Stimulated activated naive CD4-positive, alpha-beta T cell (primary cell): ENCODE measurements around the gene DELE1.

Source experiments
- DNase-seq, 6 experiments: peaks; one replicate each; lab custom pipeline; 2025; lab: John Stamatoyannopoulos, UW

DELE1 gene, protein sequence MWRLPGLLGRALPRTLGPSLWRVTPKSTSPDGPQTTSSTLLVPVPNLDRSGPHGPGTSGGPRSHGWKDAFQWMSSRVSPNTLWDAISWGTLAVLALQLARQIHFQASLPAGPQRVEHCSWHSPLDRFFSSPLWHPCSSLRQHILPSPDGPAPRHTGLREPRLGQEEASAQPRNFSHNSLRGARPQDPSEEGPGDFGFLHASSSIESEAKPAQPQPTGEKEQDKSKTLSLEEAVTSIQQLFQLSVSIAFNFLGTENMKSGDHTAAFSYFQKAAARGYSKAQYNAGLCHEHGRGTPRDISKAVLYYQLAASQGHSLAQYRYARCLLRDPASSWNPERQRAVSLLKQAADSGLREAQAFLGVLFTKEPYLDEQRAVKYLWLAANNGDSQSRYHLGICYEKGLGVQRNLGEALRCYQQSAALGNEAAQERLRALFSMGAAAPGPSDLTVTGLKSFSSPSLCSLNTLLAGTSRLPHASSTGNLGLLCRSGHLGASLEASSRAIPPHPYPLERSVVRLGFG

GRCh38 chr5:141923448-141924313, at the start of gene DELE1:
TSS of gene DELE1 (plus strand) at chr5:141923871. CDS start at chr5:141923942, 71 bp downstream.
- peak; percentile 73 to 97 (median 90) for DNase-seq

DNA sequence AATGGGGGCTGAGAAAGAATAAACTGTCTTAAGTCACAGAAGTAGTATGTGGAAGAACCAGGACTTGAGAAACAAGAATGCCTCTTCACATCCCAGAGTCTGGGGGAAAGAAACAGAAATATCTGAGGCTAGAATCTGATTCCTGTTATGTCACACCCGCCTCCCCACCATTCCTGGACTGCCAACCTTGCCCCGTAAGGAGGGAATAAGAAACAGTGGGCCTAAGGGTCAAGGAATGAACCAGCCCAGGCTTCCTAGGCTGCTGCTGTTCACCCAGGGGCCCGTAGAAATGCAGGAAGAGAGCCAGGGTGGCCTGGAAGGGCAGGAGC, 49.8 kb upstream of the DELE1 start:
- no peak for DNase-seq

DNA sequence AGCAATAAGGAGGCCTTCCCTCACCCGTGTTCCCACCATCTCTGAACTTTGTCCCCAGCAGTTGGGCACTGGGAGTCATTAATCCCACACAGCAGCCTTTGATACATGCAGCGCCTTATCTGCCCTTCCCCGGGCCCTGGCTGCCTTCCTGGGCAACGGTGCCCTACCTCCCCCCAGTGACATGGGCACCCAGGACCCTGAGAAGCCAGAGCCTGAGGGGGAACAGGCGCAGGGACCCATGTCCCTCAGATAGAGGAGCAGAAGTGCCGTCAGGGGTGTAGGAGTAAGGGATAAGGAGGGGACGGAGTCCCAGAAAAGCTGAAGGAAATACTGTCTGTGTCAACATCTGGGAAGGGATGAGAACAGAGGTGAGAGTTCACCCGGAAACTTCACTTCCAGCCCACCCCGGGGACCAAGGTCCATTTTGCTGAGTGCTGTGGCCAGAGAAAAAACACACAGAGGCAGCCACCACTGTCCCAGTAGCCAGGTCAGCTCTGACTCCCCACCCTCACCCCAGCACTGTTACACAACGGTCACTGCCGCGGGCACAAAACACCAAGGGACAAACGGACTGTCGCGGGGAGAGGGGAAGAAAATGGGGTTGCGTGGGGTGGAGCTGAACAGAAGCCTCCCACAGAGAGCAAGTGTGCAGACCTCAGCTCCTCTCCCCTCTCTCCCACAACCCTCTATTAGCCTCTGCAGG, 49.3 kb upstream of the DELE1 start:
- no peak for DNase-seq

- no peak for DNase-seq
Measured at GRCh38 chr5:141875022-141875740, 48.5 kb upstream of the DELE1 start.

- no peak for DNase-seq
Measured at GRCh38 chr5:141875795-141876627, 47.7 kb upstream of the DELE1 start.

DNA sequence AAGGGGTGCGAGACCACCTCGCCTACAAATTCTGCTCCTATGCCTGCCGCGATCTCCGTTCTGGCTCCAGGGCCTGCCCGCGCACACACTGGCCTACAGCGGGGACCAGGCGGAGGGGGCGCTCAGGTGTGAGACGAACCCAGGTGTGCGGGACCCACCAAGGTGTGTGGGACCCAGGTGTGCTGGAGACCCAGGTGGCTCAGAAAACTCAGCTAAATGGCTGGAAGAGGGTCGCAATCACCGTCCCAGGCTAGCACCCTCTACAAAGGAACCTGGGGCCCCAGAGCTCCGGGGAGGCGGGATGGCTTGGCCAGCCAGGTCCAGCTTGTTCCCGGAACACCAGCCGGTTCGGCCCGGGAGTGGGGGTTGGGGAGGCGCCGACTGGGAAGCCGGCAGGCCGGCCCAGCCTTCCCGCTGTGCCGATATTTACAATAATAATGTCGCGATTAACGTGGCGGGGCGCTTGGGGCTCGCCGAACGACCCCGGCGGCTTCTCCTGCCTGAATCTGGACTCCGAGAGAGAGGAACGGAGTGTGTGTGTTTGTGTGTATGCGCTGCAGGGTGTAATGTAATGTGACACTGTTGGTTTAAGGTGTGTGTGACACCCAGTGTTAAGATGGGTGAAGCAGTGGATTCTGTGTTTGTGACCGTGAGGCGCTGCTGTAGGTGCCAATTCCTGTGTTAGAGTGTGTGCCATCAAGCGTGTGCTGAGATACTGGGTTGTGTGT, 46.9 kb upstream of the DELE1 start:
- DNase-seq = peak in 1 of 6 experiments; percentile 12

- DNase-seq = peak in 2 of 6 experiments; percentile 16 to 29
Measured at GRCh38 chr5:141877356-141878185, 46.1 kb upstream of the DELE1 start.

- peak in 4 of 6 experiments; percentile 6 to 48 (median 34) for DNase-seq
Measured at GRCh38 chr5:141878186-141878710, 45.4 kb upstream of the DELE1 start, which contains the start of gene PCDH1. TSS of gene PCDH1 (minus strand) at chr5:141878410. CDS start at chr5:141878262, 148 bp downstream.

- peak; percentile 71 to 93 (median 82) for DNase-seq
Measured at GRCh38 chr5:141878711-141879425, 44.8 kb upstream of the DELE1 start.

GRCh38 chr5:141879426-141879759, 44.3 kb upstream of the DELE1 start:
- no peak for DNase-seq

DNA sequence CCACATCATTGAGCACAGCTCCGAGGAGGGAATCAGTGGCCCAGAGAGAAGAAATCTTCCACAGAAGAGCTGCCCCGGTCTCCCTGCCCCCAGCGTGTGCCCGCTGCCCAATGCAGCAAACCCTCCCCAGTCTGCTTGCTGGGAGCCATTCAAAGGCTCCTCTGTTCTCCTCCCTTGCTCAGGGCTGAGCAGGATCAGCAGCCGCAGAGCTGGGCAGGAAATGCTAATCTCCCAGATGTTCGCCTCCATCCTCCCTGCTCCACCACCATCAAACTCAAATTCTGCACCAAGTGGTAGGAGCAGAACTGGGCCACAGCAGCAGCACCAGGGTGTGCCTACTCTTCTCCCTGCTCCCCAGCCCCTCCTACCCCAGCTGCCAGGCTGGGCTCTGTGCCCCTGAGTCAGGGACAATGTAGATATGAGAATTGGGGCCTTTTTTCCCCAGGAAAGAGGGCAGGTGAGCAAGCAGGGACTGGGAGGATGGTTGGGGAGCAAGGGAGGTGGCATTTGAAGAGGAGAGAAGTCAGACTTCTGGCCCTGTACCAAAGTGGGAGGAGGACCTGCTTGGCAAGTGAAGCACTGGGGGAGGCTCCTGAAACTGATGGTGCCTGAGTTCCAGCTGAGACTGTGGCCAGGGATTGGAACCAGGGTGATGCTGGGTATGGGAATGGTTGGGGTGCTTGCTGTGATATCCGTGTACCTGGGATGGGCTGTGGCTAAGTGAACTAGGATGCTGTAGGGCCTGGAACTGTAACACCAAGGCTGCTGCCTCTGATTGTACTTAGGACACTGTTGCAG, 43.5 kb upstream of the DELE1 start:
- no peak for DNase-seq

DNA sequence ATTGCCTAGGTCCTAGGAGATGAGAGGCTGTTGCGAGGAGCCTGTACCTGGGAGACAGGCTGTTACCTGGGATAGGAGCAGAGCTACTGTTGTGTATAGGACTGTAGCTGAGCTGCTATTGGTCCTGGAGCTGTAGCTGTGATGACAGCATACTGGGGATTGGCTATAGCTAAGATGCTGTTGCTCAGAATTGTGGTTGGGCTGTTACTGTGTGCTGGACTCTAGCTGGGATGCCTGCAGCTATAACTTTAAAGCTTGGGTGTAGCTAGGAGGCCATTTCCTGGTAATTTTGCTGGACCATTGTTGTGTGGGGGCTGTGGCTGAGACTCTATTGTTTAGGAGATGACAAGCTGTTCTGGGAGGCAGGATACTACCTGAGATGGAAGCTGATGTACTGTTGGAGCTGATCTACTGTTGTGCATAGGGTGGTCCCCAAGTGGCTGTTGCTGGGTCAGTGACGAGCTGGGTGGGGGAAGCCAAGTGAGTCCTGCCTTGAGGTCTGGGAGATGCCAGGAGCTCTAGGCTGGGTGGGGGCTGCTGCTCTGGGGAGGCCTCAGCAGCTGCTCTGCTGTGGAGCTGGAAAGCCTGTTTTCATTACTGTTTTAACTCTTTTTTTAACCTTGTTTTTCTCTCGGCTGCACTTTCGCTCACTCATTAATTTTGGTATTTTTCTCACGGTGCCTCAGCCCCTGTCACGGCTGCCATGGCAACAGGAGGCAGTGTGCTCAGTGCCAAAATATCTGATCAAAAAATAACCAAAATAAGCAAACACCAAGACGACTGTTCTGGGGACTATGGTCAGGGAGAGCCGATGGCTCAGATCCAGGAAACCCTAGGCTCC, 42.5 kb upstream of the DELE1 start:
- no peak for DNase-seq

DNA sequence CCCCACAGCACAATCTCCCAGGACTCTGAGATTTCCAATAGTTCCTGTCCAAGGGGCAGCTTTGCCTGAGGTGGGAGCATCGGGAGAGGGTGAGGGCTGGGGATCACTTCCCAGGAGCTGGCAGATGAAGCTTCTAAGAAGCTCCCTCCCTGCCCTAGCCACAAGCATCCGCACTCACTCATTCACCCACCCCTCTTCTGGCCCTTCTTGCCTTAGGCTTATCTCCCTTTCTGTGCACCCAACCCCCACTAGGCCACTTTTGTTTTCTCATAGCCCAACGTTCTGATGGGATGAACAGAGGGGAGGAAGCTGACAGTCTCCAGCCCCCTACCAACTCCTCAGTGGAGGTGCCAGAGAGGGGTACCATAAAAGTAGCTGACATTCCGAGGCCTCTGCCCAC, 41.8 kb upstream of the DELE1 start:
- DNase-seq = no peak

DNA sequence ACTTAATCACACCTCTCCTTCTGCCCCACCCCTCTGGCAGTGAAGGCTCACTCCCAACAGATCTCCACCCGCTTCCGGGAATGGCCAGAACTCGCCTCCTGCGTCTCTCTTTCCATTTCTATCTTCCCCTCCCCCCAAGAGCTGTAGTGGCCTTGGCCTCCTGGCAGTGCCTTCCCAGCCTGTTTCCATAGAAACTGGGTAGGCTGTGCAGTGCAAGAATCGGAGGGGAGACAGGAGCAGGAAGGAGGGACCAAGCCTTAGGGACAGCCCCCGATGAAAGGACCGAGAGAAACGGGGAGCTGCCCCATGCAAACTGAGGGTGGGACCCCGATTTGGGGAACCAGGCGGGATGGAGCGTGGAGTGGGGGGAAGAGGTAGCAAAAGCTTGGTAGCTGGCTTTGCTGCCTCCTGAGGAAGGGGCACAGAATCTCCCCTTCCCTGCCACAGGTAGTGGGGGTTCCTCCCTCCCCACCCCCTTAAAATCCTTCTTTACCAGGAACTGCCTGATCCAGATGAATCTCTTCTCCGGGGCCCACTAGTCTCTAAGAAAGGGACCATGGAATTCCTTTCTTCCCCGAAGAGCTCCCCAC, 41.0 kb upstream of the DELE1 start:
- DNase-seq = no peak

- peak in 2 of 6 experiments; percentile 7 to 8 for DNase-seq
Measured at GRCh38 chr5:141883184-141883891, 40.3 kb upstream of the DELE1 start.
